Measurements from ENCODE around the gene UGT2A2. TPM values are rescaled to one million over a fixed set of nuclear protein-coding genes. Genes with fewer than 3 reads are reported as not detected.

UGT2A2 gene
- total RNA-seq, 1 donor from 2014 or later: not detected

DNA sequence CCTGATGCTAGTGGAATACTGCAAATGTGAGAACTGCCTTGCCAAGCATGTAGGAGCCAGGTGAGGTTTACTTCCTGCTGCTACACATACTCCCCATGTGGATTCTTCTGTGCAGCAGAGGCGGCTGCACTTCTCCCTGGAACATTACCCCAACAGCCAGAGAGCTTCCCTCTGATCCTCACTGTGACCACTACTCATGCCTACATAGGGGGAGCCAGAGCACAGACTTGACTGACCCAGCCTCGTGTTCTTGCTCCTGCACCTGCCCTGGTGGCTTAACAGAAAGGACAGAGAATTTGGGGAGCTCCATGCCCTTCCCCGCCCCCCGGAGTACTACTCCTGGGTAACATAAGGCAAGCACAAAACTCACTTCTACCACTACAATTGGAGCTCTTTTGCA is 38.4 kb downstream of the UGT2A2 start:
- H3K4me3 ChIP-seq (ENCODE audit: low read depth, low read length): no peak overlapping the region
- TF ChIP-seq, protein P1, sequence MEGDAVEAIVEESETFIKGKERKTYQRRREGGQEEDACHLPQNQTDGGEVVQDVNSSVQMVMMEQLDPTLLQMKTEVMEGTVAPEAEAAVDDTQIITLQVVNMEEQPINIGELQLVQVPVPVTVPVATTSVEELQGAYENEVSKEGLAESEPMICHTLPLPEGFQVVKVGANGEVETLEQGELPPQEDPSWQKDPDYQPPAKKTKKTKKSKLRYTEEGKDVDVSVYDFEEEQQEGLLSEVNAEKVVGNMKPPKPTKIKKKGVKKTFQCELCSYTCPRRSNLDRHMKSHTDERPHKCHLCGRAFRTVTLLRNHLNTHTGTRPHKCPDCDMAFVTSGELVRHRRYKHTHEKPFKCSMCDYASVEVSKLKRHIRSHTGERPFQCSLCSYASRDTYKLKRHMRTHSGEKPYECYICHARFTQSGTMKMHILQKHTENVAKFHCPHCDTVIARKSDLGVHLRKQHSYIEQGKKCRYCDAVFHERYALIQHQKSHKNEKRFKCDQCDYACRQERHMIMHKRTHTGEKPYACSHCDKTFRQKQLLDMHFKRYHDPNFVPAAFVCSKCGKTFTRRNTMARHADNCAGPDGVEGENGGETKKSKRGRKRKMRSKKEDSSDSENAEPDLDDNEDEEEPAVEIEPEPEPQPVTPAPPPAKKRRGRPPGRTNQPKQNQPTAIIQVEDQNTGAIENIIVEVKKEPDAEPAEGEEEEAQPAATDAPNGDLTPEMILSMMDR (conservative IDR thresholded peaks at IDR 0.05; ENCODE audit: low read depth, low read length): no peak
- no peak for DNase-seq (ENCODE audit: low read depth)

- no peak overlapping the region for H3K4me3 ChIP-seq (ENCODE audit: low read depth, low read length)
- TF ChIP-seq, protein P1 (conservative IDR thresholded peaks at IDR 0.05; ENCODE audit: low read depth, low read length): no peak
- DNase-seq (ENCODE audit: low read depth): no peak
Observed at GRCh38 chr4:69600013-69600412, 39.4 kb downstream of the UGT2A2 start.

GRCh38 chr4:69594382-69594781 is 45.1 kb downstream of the UGT2A2 start:
- DNase-seq (ENCODE audit: low read depth): no peak
- H3K4me3 ChIP-seq (ENCODE audit: low read depth, low read length): no peak overlapping the region
- TF ChIP-seq, protein P1 (conservative IDR thresholded peaks at IDR 0.05; ENCODE audit: low read depth, low read length): no peak

GRCh38 chr4:69591364-69591763 is 48.1 kb downstream of the UGT2A2 start:
- H3K4me3 ChIP-seq (ENCODE audit: low read depth, low read length): no peak overlapping the region
- TF ChIP-seq, protein P1 (conservative IDR thresholded peaks at IDR 0.05; ENCODE audit: low read depth, low read length): no peak
- DNase-seq (ENCODE audit: low read depth): no peak

- no peak overlapping the region for H3K4me3 ChIP-seq (ENCODE audit: low read depth, low read length)
- no peak for DNase-seq (ENCODE audit: low read depth)
- TF ChIP-seq, protein P1 (conservative IDR thresholded peaks at IDR 0.05; ENCODE audit: low read depth, low read length): no peak
Observed at GRCh38 chr4:69589884-69590283, 49.6 kb downstream of the UGT2A2 start.

- TF ChIP-seq, protein P1 (conservative IDR thresholded peaks at IDR 0.05; ENCODE audit: low read depth, low read length): no peak
- DNase-seq (ENCODE audit: low read depth): no peak
- H3K4me3 ChIP-seq (ENCODE audit: low read depth, low read length): no peak overlapping the region
Observed at GRCh38 chr4:69584135-69584534, 55.3 kb downstream of the UGT2A2 start.

GRCh38 chr4:69583543-69583942 is 55.9 kb downstream of the UGT2A2 start:
- no peak overlapping the region for H3K4me3 ChIP-seq (ENCODE audit: low read depth, low read length)
- DNase-seq (ENCODE audit: low read depth): no peak
- TF ChIP-seq, protein P1 (conservative IDR thresholded peaks at IDR 0.05; ENCODE audit: low read depth, low read length): no peak

All from epithelial cell of proximal tubule (primary cell).